GM19452 (cell line): ENCODE data around the gene MYBPC1.

Experiments used
- ATAC-seq: cut with Tn5 transposase; IDR thresholded peaks from one replicate; pipeline ENCODE4 v1.9.1; 2021; ENCODE audit not compliant: unreplicated experiment

MYBPC1 gene

GRCh38 chr12:101694297-101694848, 99.6 kb downstream of the MYBPC1 start:
- ATAC-seq = no peak

- ATAC-seq = no peak
These were observed 100.2 kb downstream of the MYBPC1 start for GRCh38 chr12:101694986-101695385.

GRCh38 chr12:101695706-101696105, 100.9 kb downstream of the MYBPC1 start:
- ATAC-seq = no peak

- ATAC-seq = peak; percentile 24
These were observed 101.8 kb downstream of the MYBPC1 start for GRCh38 chr12:101696251-101697196.

DNA sequence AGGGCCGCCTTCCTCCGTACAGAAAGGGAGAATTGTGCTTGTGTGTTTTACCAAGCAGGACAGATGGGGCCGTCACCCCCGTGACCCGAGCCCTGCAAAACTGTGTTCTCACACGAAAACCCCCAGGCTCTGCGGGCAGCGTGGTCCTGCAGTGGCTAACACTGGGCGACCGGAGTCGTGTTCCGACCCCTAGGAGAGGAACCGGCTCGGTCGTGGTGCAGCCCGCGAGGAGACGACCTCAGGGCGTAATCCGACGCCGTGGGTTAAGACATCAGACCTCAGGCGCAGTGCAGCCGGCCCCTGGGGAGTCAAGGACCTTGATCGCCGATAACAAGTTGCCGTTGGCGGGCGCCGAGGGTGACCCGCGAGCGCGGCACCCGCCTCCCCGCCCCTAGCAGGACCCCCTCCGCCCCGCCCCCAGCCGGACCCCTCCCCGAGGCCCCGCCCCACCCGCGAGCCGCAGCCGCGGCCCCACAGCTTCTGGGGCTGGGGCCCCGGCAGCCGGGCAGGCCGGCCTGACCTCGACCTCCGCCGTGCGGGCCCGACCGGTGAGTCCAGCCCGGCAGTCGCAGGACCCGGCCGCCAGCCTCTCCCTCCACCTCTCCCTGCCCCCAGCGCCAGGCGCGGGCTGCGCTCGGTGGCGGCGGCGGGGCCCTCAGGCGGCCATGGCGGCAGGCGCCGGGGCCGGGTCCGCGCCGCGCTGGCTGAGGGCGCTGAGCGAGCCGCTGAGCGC, 102.6 kb downstream of the MYBPC1 start, which contains the start of gene CHPT1:
Gene CHPT1 (plus strand): TSS at position 444 of the 733 bp plus-strand sequence. CDS start 222 bp downstream, at position 666.
- peak; percentile 67 for ATAC-seq

GRCh38 chr12:101697930-101698799, 103.4 kb downstream of the MYBPC1 start:
- ATAC-seq = peak; percentile 30

GRCh38 chr12:101698800-101699347, 104.1 kb downstream of the MYBPC1 start:
- no peak for ATAC-seq

DNA sequence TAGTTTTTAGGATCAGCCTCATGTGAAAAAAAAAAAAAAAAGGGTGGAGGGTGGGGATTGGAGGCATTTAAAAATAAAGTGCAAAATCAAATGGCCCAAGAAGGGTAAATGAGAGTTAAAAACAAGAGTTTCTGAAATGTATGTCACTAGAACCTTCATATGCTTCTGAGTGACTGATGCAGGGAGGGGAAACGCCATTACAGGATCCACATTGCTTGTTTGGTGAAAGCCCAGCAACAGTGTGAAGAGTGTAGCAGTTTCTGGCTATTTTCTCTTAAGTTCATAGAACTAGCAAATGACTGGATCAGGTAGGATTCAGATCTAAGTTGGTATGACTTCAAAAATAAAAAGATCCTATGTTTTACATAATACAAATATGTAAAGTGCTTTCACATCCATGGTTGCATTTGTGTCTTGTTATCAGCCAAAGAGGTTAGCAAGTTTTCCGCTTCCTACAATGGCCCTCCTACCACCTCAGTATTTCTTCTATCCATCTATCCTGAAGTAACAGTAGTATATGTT, 105.6 kb downstream of the MYBPC1 start:
- no peak for ATAC-seq

DNA sequence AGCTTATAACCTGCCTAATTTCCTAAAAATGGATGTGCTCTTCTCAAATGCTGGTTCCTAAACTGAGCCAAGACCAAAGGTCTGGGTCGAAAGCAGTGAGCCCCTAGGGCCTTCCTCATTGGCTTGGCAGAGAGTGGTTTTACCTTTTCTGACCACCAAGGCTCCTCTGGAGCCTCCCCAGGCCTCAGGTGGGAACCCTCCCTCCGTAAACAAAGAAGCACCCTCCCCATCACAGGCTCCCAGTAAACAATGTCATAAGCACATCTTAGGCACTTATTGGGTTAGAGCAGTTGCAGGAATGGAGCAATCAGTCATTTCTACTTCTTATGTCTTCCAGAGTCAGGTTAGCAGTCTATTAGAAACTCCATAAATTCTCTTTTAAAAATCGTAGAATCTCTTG, 108.7 kb downstream of the MYBPC1 start:
- no peak for ATAC-seq

DNA sequence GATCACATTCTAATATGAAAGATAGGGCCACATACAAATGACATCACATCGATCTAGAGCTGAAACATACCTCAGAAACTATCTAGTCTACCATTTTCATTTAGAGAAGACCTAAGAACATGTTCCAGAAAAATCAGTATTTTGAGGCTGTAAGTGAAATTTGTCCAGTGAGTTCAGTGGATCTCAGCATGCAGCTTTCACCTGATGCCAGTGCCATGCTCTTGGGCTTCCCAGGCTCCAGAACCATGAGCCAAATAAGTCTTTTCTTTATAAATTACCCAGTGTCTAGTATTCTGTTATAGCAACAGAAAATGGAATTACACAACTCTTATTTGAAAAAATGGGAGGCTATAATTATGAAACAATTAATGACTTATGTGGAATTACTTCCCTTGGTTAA, 111.6 kb downstream of the MYBPC1 start:
- ATAC-seq = no peak

GRCh38 chr12:101707131-101707782, 112.5 kb downstream of the MYBPC1 start:
- ATAC-seq = no peak

GRCh38 chr12:101710288-101710687, 115.5 kb downstream of the MYBPC1 start:
- no peak for ATAC-seq

DNA sequence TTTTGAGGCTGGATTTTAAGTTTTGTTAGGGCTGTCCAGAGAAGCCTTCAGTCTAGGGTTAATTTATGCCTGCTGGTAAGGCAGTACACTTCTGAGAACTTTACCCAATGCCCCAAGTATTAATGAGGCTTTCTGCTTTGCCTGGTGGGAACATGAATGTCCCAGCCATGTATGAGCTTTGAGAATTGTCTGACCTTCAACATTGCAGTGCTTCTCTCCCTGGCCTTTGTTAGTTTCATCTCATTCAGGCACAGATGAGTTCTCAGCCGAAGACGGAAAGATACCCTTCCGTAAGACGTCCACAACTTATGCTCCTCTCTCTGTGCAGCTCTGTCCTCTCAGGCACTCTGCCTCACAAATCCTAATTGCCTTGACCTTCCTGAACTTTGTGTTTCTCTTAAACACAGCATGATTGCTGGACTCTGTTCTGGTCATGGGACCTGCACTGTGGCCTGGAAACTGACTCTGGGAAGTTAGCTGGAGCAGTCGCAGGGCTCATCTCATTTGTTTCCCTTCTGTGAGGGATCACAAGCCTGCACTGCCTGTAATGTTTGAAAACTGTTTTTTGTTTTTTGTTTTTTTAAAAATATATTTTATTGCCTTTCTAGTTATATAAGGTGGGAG, 118.4 kb downstream of the MYBPC1 start:
- ATAC-seq = no peak

DNA sequence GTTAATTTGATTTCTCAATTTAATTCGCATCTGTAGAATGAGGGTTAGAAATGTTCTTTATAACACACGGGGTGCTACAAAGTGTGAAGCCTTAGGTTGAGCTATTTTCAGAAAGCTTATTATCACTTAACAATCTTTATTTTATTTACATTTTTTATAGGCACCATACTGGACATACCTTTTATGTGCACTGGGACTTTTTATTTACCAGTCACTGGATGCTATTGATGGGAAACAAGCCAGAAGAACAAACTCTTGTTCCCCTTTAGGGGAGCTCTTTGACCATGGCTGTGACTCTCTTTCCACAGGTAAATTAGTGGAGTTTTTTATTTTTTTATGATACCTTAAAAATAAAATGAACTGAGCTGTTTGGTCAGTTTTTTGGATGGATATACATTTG, 119.2 kb downstream of the MYBPC1 start:
- no peak for ATAC-seq

GRCh38 chr12:101714877-101715444, 120.2 kb downstream of the MYBPC1 start:
- no peak for ATAC-seq

- ATAC-seq = no peak
These were observed 124.8 kb downstream of the MYBPC1 start for GRCh38 chr12:101719566-101719965.

DNA sequence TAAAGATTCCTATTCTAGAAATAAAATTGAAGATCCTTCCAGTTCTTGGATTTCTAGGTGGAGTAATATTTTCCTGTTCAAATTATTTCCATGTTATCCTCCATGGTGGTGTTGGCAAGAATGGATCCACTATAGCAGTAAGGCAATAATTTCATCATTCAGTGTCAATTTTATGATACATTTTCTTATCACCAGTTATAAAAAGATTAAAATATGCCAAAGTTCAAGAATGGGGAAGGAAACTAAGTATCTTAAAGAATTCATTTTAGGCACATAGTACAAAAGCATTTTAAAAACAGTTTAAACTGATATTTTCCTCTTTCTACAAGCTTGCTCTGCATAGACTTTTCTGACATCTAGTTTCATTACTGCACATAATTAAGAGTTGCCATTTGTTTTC, 125.3 kb downstream of the MYBPC1 start:
- ATAC-seq = no peak

DNA sequence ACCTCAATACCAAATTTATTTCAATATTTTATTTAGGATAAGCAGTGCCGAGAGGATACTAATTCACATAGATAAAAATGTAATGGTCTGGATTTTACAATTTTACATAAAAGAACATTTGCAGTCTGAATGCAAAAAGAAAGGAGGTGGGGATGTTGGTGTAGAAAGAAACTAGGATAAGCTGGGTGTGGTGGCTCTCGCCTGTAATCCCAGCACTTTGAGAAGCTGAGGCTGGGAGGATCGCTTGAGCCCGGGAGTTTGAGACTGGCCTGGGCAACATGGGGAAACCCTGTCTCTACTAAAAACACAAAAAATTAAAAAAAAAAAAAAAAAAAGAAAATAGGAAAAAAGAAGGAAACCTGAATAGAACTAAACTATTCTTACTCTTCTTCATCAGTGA, 127.6 kb downstream of the MYBPC1 start:
- no peak for ATAC-seq

GRCh38 chr12:101727098-101727497, 132.3 kb downstream of the MYBPC1 start:
- ATAC-seq = no peak
